ENCODE results near the gene SNAPC2.

- TF ChIP-seq, protein P1, sequence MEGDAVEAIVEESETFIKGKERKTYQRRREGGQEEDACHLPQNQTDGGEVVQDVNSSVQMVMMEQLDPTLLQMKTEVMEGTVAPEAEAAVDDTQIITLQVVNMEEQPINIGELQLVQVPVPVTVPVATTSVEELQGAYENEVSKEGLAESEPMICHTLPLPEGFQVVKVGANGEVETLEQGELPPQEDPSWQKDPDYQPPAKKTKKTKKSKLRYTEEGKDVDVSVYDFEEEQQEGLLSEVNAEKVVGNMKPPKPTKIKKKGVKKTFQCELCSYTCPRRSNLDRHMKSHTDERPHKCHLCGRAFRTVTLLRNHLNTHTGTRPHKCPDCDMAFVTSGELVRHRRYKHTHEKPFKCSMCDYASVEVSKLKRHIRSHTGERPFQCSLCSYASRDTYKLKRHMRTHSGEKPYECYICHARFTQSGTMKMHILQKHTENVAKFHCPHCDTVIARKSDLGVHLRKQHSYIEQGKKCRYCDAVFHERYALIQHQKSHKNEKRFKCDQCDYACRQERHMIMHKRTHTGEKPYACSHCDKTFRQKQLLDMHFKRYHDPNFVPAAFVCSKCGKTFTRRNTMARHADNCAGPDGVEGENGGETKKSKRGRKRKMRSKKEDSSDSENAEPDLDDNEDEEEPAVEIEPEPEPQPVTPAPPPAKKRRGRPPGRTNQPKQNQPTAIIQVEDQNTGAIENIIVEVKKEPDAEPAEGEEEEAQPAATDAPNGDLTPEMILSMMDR (IDR thresholded peaks at IDR 0.05; ENCODE audit: insufficient read depth, low read length) = peak; percentile 63
- TF ChIP-seq POLR2AphosphoS5 (IDR thresholded peaks at IDR 0.05; ENCODE audit: low read depth) (no peak), REST (IDR thresholded peaks at IDR 0.05; ENCODE audit: insufficient replicate concordance, low read depth) (no peak)
These were observed 50.7 kb downstream of the SNAPC2 start for GRCh38 chr19:7970716-7971448.

Data from HL-60 (cell line).